Activated T-helper 1 cell treated with Interleukin-2 at 50 U/mL for 16 hours (primary cell): ENCODE results near the gene CPED1.

Source experiments
- DNase-seq: peaks from one replicate; pipeline ENCODE4 v3.0.0-alpha.2; 2020; ENCODE audit warnings: low read depth

CPED1 gene

DNA sequence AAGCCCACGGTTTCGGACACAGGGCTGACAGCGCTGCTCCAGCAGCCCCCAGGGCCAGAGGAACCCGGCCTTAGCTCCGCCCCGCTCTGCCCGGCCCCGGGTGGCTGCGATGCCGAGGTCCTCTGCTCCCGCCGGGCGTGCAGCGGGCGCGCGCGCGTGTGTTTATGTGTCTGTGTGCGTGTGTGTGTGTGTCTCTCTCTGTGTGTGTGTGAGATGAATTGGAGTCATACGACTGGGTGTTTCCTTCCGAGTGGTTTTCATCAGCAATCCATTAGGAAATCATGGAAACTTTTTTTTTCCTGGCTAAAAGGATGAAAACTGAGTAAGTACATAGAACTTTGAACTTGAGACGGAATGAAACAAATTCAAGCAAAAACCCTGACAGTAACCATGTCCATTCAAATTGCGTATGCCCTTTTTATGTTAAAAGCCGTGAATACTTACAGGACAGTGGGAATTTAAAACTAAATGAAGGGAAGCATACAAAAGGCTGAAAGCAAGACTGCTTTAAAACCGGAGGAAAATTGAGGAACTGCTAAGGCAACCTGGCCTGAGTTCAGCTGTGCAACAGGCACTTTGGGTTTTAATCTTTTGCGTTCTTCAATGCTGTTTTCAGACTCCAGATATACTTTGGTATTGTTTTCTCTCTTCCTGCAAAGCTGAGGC, at the start of gene CPED1:
TSS of gene CPED1 (plus strand) at position 121 of the 666 bp plus-strand sequence. CDS start 911 bp downstream, outside the sequence.
- DNase-seq = no peak

- no peak for DNase-seq
These were observed 49.2 kb upstream of the CPED1 start for GRCh38 chr7:120939345-120939744.

DNA sequence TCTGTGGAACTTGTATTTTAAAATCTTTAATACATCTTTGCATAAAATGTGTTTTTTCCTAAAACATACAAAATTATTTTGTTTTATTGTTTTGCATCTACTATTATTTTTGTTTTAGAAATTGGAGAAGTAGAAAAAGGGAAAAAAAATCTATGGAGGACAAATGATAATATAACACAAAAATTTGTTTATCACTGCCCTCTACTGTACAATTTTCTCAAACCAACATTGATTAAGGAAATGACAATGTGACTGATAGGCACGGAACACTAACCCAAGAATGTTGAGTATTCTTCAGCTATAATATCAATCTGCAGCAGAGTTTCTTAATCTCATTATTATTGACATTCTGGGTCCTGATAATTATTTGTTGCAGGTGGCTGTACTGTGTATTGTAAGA, 47.4 kb upstream of the CPED1 start:
- DNase-seq = no peak

- no peak for DNase-seq
These were observed 46.7 kb upstream of the CPED1 start for GRCh38 chr7:120941856-120942255.

DNA sequence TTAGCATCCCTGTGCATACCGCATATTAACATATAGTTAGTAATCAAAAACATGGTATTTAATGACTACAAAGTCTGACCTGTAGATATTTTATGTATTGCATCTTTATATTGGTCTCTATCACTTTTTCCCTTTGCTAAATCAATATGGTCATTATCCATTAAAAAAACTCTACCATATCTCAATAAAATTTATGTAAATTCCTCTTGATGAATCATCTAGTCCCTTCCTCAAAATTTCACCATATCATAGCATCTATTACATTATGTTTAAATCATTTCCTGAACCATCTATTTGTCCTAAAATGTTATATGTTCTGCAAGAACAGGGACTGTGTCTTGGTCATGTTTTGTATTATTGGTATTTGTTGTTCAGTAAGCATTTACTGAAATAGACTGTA, 45.6 kb upstream of the CPED1 start:
- DNase-seq = no peak

DNA sequence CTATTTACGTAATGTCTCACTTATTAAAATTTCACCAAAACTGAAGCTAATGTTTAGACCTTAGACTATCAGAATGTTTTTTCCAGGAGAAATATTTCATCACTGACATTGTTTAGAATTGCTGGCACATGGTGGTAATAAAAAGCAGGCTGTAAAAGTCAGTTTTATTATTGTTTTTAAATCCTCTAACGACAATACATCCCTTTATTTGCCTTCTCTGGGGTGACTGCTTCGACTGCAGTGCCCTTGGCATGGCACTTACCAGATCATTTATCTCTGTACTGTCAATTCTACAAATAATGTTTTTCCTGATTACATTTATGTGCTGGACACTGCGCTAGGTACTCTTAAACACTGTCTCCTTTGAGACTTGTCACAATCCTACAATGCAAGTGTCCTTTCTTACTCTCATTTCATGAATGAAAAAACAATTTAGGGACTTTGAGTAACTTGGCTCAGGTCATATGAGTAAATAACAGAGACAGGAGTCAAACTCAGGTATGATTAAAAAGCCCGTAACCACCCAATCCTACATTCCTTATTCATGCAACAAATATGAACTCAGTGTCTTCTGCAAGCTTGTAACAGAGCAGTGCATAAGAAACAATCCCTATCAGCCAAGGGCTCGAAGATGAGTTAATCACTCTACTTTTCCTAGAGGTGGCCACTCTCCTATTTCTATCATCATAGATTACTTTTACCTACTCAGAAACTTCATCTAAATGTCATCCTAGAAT, 43.5 kb upstream of the CPED1 start:
- DNase-seq = no peak

GRCh38 chr7:120947980-120948379, 40.5 kb upstream of the CPED1 start:
- no peak for DNase-seq

DNA sequence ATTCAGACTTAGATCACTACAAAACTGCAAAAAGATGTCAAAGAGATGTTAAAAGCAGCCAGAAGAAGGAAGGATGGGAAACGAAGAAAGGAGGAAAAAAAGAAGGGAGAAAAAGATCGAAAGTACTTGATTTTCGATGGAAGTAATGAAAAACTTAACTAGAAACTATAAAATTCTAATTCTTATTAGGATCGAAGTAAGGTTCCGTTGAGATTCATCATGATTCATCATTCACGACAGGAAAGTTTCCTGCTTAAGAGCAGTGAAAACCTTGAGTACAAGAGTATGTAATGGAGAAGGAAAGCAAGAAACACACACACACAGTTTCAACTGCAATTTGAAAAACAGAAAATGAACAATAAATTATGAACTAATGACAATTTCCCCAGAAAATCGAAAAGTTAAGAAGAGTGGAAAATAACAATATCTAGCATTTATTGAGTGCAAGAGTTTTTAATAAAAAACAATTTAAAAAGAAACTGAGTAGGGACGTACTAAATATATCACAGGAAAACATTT, 39.1 kb upstream of the CPED1 start:
- no peak for DNase-seq

- no peak for DNase-seq
These were observed 38.4 kb upstream of the CPED1 start for GRCh38 chr7:120949998-120950538.

DNA sequence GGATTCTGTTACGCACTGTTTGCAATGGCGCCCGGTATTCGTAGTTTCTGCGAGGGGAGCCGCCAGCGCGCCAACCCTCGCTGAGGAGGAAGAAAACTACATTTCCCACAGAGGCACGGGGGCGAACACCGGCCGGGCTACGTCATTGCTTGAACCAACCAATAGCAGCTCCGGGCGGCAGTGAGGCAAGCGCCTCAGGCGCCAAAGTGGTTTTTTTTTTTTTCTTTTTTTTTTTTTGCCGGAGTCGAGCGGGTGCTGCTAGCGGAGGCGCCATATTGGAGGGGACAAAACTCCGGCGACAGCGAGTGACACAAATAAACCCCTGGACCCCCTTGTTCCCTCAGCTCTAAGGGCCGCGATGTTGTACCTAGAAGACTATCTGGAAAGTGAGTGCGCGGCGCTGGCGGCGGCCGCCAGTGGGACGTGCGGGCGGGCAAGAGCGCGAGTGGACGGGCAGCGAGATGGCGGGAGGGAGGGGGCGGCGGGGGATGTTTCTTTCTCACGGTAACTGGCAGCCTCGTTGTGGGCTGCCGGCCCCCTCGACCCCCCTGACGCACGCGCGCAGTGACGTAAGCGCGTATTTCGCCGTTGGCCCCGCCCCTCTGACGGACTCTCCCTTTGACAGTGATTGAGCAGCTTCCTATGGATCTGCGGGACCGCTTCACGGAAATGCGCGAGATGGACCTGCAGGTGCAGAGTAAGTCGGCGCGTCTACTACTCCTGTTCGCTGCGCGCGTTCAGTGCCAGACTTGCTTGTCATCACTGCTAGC, 37.8 kb upstream of the CPED1 start, which contains the start of gene ING3:
TSS of gene ING3 (plus strand) at position 239 of the 770 bp plus-strand sequence. CDS start at position 359, 120 bp downstream.
- DNase-seq = peak; percentile 97

DNA sequence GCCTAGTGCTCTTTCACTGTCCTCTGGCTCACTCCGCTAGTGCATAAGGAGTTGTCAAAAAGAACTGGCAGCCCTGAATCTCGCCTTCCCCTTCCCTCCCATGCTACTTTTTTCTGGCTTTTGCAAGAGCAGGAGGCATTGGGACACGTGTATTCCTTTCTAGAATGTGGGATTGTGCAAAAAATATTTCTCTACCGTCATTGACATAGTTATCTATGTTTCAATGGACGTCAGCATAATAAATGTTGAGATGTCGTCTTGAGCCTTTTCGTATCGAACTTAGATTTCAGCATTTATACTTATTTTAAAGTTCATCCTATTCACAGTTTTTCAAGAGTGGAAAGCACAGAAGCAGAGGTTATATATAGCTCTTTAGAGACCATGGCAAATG, 37.2 kb upstream of the CPED1 start:
- no peak for DNase-seq

- DNase-seq = no peak
These were observed 36.7 kb upstream of the CPED1 start for GRCh38 chr7:120951826-120952225.

DNA sequence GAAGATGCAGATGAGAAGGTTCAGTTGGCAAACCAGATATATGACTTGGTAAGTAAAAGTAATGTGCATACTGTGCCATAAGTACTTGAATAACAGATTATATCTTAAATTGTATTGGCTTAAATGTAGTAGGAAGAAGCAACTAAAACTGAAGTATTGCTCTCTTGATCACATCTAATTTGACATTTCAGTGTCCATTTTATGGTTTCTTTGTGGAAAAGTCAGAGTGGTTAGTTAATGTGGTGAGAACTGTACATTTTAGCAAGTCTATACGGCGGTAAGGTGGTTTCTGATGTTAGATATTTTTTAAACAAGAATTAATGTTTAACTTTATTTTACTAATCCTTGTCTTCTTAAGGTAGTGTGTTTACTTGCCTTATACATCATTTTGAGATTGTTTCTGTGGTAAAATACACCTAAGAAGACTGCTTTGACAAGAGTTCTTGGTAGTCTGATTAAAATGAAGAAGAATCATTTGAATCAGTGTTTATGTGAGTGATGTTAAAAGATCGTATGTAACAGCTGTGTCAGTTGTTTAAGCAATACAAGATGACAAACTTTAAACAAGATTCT, 32.8 kb upstream of the CPED1 start:
- no peak for DNase-seq

GRCh38 chr7:120959929-120960484, 28.5 kb upstream of the CPED1 start:
- DNase-seq = no peak

DNA sequence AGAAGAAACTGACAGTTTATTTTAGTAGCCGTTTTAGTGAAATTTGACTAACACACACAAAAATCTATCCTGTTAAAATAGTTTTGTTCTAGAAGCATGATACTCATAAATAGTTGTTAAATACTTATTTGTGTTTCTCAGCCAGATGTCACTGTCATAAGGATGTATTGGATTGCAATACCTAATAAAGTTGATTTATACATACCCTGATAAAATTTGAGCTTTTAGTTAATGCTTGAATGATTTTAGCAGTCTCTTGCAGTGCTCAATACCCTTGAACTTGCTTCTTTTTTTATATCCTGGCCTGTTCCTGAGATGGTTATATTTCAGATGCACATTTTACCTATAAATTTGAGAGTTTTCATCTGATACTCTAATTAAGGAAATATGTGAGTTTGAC, 27.8 kb upstream of the CPED1 start:
- no peak for DNase-seq

DNA sequence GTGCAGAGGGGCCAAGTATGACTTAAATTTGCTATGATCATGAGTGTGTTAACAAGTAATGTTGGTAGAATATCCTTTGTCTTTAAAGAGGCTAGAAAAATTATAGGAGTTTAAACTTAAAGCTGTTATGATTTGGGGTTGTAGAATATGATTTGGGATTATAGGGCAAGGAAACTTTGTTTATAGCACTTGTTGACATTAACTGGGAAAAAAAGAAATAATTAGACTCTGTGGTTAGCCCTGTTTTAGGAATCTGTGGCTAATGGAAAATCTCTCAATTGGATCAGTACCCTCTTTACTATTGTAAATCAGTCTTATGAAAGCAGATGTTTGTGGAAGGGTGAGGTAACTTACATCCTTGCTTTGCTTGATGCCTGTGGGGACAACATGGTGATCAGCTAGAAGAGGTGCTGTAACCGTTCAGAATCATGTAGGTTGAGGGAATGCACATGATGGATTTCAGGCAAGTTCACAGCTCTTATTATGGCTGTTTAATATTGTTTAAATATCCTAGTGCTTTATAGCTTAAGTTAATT, 26.8 kb upstream of the CPED1 start:
- no peak for DNase-seq

DNA sequence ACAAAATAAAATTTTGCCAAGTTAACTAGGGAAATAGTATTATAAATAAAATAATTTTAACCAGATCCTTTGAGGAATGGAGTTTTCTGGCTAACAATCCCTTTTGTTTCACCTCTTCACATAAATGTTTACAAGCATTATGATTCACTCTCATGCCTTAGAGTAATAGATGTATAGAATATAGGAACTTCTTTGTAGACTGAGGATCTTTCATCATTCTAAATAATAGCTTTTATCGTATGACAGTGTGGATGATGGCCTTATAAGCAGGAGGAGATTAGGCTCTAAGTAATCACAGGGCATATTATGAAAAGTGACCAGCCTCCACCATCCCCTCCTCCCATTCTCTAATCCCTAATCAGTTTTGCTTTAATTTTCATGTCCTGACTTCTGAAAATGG, 24.4 kb upstream of the CPED1 start:
- DNase-seq = no peak

GRCh38 chr7:120966961-120967360, 21.6 kb upstream of the CPED1 start:
- no peak for DNase-seq

GRCh38 chr7:120973849-120974248, 14.7 kb upstream of the CPED1 start:
- DNase-seq = no peak

GRCh38 chr7:120979765-120980499, 8.6 kb upstream of the CPED1 start:
- DNase-seq = no peak

DNA sequence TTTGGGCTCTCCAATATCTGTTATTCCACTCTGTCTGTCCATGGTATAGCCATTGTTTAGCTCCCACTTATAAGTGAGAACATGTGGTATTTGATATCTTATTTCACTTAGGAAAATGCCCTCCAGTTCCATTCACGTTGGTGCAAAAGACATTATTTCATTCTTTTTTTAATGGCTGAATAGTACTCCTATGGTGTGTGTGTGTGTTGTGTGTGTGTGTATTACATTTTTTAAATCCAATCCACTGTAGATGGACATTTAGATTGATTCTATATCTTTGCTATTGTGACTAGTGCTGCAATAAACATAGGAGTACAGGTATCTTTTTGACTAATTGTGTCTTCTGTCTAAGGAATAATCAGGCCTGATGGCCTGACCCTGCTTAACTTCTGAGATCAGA, 7.4 kb upstream of the CPED1 start:
- DNase-seq = no peak
